SHP77 treated with DMSO at 0.1 percent for 48 hours (cell line): ENCODE data around the gene PCDHA5.
"Not testable (repeated sequence)": the region's sequence is repeated elsewhere in the genome, so short reads cannot be mapped to it uniquely, and the experiment has no call there.

Experiments used
- DNase-seq: peaks from one replicate; lab custom pipeline; 2025; lab: John Stamatoyannopoulos, UW

The PCDHA5 gene

DNA sequence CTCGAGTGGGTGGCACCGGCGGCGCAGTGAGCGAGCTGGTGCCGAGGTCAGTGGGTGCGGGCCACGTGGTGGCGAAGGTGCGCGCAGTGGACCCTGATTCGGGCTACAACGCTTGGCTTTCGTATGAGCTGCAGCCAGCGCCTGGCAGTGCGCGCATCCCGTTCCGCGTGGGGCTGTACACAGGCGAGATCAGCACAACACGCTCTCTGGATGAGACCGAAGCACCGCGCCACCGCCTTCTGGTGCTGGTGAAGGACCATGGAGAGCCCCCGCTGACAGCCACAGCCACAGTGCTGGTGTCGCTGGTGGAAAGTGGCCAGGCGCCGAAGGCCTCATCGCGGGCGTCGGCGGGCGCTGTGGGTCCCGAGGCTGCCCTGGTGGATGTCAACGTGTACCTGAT is 2.1 kb downstream of the PCDHA5 start:
- DNase-seq, result no peak

DNA sequence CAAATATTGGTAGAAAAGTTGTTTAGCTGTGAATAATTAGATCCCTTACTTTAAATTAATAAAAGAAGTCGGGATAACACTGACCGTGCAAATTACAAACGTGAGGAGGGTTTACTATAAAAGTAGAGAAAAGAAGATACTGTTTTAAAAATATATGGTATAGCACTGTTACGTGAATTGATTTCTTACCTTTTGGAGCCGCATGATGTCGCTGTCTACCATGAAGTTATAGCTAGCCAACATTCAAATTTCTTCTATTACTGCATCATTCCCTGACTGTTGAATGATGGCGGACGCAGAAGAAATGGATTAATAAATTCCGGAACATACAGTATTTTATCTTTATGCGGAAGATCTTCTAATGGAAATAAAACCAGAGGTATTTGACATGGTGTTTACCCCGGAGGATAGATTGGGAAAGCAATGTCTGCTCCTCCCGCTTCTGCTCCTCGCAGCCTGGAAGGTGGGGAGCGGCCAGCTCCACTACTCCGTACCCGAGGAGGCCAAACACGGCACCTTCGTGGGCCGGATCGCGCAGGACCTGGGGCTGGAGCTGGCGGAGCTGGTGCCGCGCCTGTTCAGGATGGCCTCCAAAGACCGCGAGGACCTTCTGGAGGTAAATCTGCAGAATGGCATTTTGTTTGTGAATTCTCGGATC is 6.4 kb downstream of the PCDHA5 start, which contains the start of gene PCDHA6:
TSS of gene PCDHA6 (plus strand) at position 257 of the 658 bp plus-strand sequence. CDS start at position 389, 132 bp downstream.
- DNase-seq, result no peak

DNA sequence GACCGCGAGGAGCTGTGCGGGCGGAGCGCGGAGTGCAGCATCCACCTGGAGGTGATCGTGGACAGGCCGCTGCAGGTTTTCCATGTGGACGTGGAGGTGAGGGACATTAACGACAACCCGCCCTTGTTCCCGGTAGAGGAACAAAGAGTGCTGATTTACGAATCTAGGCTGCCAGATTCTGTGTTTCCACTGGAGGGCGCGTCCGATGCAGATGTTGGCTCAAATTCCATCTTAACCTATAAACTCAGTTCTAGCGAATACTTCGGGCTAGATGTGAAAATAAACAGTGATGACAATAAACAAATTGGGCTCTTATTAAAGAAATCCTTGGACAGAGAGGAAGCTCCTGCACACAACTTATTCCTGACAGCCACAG is 6.9 kb downstream of the PCDHA5 start:
- DNase-seq, result no peak

DNA sequence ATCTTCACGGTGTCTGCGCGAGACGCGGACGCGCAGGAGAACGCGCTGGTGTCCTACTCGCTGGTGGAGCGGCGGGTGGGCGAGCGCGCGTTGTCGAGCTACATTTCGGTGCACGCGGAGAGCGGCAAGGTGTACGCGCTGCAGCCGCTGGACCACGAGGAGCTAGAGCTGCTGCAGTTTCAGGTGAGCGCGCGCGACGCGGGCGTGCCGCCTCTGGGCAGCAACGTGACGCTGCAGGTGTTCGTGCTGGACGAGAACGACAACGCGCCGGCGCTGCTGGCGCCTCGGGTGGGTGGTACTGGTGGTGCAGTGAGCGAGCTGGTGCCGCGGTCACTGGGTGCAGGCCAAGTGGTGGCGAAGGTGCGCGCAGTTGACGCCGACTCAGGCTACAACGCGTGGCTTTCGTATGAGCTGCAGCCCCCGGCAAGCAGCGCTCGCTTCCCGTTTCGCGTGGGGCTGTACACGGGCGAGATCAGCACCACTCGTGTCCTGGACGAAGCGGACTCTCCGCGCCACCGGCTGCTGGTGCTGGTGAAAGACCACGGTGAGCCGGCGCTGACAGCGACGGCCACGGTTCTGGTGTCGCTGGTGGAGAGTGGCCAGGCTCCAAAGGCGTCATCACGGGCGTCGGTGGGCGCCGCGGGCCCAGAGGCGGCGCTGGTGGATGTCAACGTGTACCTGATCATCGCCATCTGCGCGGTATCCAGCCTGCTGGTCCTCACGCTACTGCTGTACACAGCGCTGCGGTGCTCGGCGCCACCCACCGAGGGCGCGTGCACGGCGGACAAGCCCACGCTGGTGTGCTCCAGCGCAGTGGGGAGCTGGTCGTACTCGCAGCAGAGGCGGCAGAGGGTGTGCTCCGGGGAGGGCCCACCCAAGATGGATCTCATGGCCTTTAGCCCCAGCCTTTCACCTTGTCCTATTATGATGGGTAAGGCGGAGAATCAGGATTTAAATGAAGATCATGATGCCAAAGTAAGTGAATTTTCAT is 8.4 kb downstream of the PCDHA5 start:
- not testable (repeated sequence) for DNase-seq

DNA sequence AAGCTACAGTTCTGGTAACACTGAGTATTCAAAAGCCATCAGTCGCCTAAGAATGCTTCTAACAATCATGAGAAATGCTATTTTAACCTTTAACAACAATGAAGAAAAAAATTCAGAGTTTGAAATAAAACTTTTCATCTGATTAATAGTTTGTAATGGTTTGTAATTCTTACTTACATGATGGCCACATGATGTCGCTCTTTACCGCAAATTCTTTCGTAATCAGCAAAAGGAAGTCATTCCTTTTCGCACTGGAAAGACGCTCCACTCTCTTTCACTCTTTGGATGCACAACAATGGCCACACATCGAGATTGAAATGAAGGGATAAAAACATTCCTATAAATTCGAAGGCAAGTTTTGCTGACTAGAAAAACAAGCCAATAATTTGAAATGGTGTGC is 12.6 kb downstream of the PCDHA5 start, which contains the start of gene PCDHA7:
TSS of gene PCDHA7 (plus strand) at position 277 of the 400 bp plus-strand sequence. CDS start at position 392, 115 bp downstream.
- DNase-seq, result no peak

DNA sequence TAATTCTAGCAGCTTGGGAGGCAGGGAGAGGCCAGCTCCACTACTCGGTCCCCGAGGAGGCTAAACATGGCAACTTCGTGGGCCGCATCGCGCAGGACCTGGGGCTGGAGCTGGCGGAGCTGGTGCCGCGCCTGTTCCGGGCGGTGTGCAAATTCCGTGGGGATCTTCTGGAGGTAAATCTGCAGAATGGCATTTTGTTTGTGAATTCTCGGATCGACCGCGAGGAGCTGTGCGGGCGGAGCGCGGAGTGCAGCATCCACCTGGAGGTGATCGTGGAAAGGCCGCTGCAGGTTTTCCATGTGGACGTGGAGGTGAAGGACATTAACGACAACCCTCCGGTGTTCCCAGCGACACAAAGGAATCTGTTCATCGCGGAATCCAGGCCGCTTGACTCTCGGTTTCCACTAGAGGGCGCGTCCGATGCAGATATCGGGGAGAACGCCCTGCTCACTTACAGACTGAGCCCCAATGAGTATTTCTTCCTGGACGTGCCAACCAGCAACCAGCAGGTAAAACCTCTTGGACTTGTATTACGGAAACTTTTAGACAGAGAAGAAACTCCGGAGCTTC is 13.1 kb downstream of the PCDHA5 start:
- not testable (repeated sequence) for DNase-seq

DNA sequence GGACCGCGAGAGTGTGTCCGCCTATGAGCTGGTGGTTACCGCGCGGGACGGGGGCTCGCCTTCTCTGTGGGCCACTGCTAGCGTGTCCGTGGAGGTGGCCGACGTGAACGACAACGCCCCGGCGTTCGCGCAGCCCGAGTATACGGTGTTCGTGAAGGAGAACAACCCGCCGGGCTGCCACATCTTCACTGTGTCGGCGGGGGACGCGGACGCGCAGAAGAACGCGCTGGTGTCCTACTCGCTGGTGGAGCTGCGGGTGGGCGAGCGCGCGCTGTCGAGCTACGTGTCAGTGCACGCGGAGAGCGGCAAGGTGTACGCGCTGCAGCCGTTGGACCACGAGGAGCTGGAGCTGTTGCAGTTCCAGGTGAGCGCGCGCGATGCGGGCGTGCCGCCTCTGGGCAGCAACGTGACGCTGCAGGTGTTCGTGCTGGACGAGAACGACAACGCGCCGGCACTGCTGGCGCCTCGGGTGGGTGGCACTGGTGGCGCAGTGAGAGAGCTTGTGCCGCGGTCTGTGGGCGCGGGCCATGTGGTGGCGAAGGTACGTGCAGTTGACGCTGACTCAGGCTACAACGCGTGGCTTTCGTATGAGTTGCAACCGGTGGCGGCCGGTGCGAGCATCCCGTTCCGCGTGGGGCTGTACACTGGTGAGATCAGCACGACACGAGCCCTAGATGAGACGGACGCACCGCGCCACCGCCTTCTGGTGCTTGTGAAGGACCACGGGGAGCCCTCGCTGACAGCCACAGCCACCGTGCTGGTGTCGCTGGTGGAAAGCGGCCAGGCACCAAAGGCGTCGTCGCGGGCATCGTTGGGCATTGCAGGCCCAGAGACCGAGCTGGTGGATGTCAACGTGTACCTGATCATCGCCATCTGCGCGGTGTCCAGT is 14.5 kb downstream of the PCDHA5 start:
- DNase-seq, result no peak

DNA sequence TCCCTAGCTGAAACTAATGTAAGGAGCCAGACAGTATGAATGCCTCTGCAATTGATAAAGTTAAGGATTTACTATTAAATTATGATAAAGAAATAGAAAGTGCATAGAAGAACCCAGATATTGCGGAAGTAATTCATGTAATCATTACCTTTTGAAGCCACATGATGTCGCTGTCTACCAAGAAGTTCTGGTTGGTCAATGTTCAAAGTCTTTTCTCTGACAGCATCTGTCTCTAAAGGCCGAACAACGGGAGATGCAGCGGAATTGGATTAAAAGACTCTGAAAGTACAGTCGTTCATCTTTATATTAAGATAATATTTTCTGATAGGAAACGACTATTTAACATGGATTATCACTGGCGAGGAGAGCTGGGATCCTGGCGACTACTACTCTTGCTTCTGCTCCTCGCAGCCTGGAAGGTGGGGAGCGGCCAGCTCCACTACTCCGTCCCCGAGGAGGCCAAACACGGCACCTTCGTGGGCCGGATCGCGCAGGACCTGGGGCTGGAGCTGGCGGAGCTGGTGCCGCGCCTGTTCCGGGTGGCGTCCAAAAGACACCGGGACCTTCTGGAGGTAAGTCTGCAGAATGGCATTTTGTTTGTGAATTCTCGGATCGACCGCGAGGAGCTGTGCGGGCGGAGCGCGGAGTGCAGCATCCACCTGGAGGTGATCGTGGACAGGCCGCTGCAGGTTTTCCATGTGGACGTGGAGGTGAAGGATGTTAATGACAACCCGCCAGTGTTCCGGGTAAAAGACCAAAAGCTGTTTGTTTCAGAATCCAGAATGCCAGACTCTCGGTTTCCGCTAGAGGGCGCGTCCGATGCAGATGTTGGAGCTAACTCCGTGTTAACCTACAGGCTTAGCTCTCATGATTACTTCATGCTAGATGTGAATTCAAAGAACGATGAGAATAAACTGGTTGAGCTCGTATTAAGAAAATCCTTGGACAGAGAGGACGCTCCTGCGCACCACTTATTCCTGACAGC is 19.9 kb downstream of the PCDHA5 start, which contains the start of gene PCDHA8:
TSS of gene PCDHA8 (plus strand) at position 210 of the 985 bp plus-strand sequence. CDS start at position 345, 135 bp downstream.
- peak; percentile 85 for DNase-seq

DNA sequence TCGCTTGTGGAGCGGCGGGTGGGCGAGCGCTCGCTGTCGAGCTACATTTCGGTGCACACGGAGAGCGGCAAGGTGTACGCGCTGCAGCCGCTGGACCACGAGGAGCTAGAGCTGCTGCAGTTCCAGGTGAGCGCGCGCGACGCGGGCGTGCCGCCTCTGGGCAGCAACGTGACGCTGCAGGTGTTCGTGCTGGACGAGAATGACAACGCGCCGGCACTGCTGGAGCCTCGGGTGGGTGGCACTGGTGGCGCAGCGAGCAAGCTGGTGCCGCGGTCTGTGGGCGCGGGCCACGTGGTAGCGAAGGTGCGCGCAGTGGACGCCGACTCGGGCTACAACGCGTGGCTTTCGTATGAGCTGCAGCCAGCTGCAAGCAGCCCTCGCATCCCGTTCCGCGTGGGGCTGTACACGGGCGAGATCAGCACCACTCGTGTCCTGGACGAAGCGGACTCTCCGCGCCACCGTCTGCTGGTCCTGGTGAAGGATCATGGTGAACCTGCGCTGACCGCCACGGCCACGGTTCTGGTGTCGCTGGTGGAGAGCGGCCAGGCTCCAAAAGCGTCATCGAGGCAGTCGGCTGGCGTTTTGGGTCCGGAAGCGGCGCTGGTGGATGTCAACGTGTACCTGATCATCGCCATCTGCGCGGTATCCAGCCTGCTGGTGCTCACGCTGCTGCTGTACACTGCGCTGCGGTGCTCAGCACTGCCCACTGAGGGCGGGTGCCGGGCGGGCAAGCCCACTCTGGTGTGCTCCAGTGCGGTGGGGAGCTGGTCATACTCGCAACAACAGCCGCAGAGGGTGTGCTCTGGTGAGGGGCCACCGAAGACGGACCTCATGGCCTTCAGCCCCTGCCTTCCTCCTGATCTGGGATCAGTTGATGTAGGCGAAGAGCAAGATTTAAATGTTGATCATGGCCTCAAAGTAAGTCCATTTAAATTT is 21.7 kb downstream of the PCDHA5 start:
- no peak for DNase-seq

DNA sequence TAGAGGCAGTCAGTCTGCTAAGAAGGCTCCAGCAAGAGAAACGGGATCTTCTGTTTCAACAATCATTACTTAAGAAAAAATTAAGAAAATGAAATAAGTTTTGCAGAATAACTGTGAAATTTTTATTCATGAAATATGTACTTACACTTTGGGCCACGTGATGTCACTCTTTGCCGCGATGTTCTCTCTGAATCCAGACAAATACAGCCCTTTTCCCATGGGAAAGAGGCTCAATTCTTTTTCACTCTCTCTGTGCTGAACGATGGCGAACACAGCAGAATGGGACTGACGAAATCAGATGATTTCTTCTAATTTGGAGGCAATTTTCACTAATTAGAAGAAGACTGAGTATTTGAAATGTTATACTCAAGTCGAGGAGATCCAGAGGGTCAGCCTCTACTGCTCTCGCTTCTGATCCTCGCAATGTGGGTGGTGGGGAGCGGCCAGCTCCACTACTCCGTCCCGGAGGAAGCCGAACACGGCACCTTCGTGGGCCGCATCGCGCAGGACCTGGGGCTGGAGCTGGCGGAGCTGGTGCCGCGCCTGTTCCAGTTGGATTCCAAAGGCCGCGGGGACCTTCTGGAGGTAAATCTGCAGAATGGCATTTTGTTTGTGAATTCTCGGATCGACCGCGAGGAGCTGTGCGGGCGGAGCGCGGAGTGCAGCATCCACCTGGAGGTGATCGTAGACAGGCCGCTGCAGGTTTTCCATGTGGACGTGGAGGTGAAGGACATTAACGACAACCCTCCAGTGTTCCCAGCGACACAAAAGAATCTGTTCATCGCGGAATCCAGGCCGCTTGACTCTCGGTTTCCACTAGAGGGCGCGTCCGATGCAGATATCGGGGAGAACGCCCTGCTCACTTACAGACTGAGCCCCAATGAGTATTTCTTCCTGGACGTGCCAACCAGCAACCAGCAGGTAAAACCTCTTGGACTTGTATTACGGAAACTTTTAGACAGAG is 27.0 kb downstream of the PCDHA5 start, which contains the start of gene PCDHA9:
TSS of gene PCDHA9 (plus strand) at position 244 of the 964 bp plus-strand sequence. CDS start at position 358, 114 bp downstream.
- not testable (repeated sequence) for DNase-seq

DNA sequence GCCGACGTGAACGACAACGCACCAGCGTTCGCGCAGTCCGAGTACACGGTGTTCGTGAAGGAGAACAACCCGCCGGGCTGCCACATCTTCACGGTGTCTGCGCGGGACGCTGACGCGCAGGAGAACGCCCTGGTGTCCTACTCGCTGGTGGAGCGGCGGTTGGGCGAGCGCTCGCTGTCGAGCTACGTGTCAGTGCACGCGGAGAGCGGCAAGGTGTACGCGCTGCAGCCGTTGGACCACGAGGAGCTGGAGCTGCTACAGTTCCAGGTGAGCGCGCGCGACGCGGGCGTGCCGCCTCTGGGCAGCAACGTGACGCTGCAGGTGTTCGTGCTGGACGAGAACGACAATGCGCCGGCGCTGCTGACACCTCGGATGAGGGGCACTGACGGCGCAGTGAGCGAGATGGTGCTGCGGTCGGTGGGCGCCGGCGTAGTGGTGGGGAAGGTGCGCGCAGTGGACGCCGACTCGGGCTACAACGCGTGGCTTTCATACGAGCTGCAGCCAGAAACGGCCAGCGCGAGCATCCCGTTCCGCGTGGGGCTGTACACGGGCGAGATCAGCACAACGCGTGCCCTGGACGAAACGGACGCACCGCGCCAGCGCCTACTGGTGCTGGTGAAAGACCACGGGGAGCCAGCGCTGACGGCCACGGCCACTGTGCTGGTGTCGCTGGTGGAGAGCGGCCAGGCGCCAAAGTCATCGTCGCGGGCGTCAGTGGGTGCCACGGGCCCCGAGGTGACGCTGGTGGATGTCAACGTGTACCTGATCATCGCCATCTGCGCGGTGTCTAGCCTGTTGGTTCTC is 28.6 kb downstream of the PCDHA5 start:
- not testable (repeated sequence) for DNase-seq

DNA sequence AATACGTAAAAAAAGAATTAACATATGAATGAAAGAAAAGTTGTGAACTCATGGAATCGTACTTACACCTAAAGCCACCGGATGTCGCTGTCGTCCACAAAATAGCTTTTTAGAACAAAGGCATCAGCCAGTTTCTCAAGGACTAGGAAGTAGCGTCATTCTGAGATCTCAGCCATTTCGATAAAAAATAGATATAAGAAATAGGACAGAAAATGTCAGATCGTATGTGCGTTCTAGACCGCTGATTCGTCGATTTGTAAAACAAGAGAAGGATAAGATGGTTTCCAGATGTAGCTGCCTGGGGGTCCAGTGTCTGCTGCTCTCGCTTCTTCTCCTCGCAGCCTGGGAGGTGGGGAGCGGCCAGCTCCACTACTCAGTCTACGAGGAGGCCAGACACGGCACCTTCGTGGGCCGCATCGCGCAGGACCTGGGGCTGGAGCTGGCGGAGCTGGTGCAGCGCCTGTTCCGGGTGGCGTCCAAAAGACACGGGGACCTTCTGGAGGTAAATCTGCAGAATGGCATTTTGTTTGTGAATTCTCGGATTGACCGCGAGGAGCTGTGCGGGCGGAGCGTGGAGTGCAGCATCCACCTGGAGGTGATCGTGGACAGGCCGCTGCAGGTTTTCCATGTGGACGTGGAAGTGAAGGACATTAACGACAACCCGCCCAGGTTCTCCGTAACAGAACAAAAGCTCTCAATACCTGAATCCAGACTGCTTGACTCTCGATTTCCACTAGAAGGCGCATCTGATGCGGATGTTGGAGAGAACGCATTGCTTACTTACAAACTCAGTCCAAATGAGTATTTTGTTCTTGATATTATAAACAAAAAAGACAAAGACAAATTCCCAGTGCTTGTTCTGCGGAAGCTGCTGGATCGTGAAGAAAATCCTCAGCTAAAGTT is 34.6 kb downstream of the PCDHA5 start, which contains the start of gene PCDHA10:
TSS of gene PCDHA10 (plus strand) at position 126 of the 903 bp plus-strand sequence. CDS start at position 278, 152 bp downstream.
- peak; percentile 16 for DNase-seq

DNA sequence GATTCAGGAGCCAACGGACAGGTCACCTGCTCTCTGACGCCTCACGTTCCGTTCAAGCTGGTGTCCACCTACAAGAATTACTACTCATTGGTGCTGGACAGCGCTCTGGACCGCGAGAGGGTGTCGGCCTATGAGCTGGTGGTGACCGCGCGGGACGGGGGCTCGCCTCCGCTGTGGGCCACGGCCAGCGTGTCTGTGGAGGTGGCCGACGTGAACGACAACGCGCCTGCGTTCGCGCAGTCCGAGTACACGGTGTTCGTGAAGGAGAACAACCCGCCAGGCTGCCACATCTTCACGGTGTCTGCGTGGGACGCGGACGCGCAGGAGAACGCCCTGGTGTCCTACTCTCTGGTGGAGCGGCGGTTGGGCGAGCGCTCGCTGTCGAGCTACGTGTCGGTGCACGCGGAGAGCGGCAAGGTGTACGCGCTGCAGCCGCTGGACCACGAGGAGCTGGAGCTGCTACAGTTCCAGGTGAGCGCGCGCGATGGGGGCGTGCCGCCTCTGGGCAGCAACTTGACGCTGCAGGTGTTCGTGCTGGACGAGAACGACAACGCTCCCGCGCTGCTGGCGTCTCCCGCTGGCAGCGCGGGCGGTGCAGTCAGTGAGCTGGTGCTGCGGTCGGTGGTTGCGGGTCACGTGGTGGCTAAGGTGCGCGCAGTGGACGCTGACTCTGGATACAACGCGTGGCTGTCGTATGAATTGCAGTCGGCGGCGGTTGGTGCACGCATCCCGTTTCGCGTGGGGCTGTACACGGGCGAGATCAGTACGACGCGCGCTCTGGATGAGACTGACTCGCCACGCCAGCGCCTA is 36.0 kb downstream of the PCDHA5 start:
- DNase-seq, result no peak

DNA sequence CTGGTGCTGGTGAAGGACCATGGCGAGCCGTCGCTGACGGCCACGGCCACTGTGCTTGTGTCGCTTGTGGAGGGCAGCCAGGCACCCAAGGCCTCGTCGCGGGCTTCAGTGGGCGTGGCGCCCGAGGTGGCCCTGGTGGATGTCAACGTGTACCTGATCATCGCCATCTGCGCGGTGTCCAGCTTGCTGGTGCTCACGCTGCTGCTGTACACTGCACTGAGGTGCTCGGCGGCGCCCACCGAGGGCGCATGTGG is 36.5 kb downstream of the PCDHA5 start:
- no peak for DNase-seq
